ENCODE results near the gene B4GALT7. TPM values are rescaled to one million over a fixed set of nuclear protein-coding genes. Genes with fewer than 3 reads are reported as not detected.

The B4GALT7 gene
- total RNA-seq, 1 experiment from 2014 or later, result 21.7 TPM

DNA sequence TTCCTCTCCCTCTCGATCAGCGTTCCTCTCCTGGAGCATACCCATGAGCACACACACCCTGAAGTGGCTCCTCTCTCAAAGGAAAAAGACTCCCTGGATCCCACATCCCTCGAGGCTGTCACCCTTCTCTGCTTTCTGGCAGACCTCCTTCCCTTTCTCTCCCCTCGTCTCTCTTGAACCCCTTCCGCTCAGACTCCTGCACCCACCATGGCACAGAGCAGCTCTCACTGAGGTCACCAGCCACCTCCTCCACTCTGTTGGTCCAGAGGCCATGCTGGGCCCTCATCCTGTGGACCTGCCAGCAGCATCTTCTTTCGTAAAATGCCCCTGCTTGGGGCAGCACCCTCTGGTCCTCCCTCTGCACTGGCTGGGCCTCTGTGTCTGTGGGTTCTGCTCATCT, 5.7 kb downstream of the B4GALT7 start:
- peaks cover 27% of the 10 kb centered on the region for H3K4me1 Mint-ChIP-seq
- H3K27me3 Mint-ChIP-seq (ENCODE audit: low read depth), result peaks cover 7% of the 10 kb centered on the region; the same call in 1 of the 2 replicates
- TF ChIP-seq, protein P1, sequence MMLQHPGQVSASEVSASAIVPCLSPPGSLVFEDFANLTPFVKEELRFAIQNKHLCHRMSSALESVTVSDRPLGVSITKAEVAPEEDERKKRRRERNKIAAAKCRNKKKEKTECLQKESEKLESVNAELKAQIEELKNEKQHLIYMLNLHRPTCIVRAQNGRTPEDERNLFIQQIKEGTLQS (CRISPR knock-in tag; conservative IDR thresholded peaks at IDR 0.05), result no peak
- TF ChIP-seq, protein P2, sequence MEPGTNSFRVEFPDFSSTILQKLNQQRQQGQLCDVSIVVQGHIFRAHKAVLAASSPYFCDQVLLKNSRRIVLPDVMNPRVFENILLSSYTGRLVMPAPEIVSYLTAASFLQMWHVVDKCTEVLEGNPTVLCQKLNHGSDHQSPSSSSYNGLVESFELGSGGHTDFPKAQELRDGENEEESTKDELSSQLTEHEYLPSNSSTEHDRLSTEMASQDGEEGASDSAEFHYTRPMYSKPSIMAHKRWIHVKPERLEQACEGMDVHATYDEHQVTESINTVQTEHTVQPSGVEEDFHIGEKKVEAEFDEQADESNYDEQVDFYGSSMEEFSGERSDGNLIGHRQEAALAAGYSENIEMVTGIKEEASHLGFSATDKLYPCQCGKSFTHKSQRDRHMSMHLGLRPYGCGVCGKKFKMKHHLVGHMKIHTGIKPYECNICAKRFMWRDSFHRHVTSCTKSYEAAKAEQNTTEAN (CRISPR knock-in tag; IDR thresholded peaks at IDR 0.05), result no peak
- TF ChIP-seq TCF7 (CRISPR knock-in tag; IDR thresholded peaks at IDR 0.05; ENCODE audit: low read depth) (no peak), TP53 (CRISPR knock-in tag; IDR thresholded peaks at IDR 0.05) (no peak), SOX15 (CRISPR knock-in tag; IDR thresholded peaks at IDR 0.05) (no peak), ZNF423 (CRISPR knock-in tag; IDR thresholded peaks at IDR 0.05) (no peak), FOXJ3 (CRISPR knock-in tag; IDR thresholded peaks at IDR 0.05; ENCODE audit: borderline replicate concordance) (no peak), ZNF121 (CRISPR knock-in tag; IDR thresholded peaks at IDR 0.05) (no peak), EMX1 (CRISPR knock-in tag; IDR thresholded peaks at IDR 0.05) (no peak), ZBTB21 (CRISPR knock-in tag; IDR thresholded peaks at IDR 0.05; ENCODE audit: borderline replicate concordance) (no peak), JUN (CRISPR knock-in tag; IDR thresholded peaks at IDR 0.05) (no peak), NFE2L1 (CRISPR knock-in tag; IDR thresholded peaks at IDR 0.05) (no peak), CBFB (CRISPR knock-in tag; IDR thresholded peaks at IDR 0.05; ENCODE audit: low read depth) (no peak)
- TF ChIP-seq, protein P3, sequence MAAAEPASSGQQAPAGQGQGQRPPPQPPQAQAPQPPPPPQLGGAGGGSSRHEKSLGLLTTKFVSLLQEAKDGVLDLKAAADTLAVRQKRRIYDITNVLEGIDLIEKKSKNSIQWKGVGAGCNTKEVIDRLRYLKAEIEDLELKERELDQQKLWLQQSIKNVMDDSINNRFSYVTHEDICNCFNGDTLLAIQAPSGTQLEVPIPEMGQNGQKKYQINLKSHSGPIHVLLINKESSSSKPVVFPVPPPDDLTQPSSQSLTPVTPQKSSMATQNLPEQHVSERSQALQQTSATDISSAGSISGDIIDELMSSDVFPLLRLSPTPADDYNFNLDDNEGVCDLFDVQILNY (CRISPR knock-in tag; IDR thresholded peaks at IDR 0.05), result no peak
- TF ChIP-seq, protein P4, sequence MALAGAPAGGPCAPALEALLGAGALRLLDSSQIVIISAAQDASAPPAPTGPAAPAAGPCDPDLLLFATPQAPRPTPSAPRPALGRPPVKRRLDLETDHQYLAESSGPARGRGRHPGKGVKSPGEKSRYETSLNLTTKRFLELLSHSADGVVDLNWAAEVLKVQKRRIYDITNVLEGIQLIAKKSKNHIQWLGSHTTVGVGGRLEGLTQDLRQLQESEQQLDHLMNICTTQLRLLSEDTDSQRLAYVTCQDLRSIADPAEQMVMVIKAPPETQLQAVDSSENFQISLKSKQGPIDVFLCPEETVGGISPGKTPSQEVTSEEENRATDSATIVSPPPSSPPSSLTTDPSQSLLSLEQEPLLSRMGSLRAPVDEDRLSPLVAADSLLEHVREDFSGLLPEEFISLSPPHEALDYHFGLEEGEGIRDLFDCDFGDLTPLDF (CRISPR knock-in tag; IDR thresholded peaks at IDR 0.05), result no peak
- TF ChIP-seq, protein P5, sequence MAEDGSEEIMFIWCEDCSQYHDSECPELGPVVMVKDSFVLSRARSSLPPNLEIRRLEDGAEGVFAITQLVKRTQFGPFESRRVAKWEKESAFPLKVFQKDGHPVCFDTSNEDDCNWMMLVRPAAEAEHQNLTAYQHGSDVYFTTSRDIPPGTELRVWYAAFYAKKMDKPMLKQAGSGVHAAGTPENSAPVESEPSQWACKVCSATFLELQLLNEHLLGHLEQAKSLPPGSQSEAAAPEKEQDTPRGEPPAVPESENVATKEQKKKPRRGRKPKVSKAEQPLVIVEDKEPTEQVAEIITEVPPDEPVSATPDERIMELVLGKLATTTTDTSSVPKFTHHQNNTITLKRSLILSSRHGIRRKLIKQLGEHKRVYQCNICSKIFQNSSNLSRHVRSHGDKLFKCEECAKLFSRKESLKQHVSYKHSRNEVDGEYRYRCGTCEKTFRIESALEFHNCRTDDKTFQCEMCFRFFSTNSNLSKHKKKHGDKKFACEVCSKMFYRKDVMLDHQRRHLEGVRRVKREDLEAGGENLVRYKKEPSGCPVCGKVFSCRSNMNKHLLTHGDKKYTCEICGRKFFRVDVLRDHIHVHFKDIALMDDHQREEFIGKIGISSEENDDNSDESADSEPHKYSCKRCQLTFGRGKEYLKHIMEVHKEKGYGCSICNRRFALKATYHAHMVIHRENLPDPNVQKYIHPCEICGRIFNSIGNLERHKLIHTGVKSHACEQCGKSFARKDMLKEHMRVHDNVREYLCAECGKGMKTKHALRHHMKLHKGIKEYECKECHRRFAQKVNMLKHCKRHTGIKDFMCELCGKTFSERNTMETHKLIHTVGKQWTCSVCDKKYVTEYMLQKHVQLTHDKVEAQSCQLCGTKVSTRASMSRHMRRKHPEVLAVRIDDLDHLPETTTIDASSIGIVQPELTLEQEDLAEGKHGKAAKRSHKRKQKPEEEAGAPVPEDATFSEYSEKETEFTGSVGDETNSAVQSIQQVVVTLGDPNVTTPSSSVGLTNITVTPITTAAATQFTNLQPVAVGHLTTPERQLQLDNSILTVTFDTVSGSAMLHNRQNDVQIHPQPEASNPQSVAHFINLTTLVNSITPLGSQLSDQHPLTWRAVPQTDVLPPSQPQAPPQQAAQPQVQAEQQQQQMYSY (CRISPR knock-in tag; IDR thresholded peaks at IDR 0.05), result no peak
- TF ChIP-seq, protein P6, sequence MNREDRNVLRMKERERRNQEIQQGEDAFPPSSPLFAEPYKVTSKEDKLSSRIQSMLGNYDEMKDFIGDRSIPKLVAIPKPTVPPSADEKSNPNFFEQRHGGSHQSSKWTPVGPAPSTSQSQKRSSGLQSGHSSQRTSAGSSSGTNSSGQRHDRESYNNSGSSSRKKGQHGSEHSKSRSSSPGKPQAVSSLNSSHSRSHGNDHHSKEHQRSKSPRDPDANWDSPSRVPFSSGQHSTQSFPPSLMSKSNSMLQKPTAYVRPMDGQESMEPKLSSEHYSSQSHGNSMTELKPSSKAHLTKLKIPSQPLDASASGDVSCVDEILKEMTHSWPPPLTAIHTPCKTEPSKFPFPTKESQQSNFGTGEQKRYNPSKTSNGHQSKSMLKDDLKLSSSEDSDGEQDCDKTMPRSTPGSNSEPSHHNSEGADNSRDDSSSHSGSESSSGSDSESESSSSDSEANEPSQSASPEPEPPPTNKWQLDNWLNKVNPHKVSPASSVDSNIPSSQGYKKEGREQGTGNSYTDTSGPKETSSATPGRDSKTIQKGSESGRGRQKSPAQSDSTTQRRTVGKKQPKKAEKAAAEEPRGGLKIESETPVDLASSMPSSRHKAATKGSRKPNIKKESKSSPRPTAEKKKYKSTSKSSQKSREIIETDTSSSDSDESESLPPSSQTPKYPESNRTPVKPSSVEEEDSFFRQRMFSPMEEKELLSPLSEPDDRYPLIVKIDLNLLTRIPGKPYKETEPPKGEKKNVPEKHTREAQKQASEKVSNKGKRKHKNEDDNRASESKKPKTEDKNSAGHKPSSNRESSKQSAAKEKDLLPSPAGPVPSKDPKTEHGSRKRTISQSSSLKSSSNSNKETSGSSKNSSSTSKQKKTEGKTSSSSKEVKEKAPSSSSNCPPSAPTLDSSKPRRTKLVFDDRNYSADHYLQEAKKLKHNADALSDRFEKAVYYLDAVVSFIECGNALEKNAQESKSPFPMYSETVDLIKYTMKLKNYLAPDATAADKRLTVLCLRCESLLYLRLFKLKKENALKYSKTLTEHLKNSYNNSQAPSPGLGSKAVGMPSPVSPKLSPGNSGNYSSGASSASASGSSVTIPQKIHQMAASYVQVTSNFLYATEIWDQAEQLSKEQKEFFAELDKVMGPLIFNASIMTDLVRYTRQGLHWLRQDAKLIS (CRISPR knock-in tag; IDR thresholded peaks at IDR 0.05; ENCODE audit: borderline replicate concordance), result no peak
- TF ChIP-seq, protein P7, sequence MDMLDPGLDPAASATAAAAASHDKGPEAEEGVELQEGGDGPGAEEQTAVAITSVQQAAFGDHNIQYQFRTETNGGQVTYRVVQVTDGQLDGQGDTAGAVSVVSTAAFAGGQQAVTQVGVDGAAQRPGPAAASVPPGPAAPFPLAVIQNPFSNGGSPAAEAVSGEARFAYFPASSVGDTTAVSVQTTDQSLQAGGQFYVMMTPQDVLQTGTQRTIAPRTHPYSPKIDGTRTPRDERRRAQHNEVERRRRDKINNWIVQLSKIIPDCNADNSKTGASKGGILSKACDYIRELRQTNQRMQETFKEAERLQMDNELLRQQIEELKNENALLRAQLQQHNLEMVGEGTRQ (CRISPR knock-in tag; IDR thresholded peaks at IDR 0.05), result no peak
- TF ChIP-seq, protein P8, sequence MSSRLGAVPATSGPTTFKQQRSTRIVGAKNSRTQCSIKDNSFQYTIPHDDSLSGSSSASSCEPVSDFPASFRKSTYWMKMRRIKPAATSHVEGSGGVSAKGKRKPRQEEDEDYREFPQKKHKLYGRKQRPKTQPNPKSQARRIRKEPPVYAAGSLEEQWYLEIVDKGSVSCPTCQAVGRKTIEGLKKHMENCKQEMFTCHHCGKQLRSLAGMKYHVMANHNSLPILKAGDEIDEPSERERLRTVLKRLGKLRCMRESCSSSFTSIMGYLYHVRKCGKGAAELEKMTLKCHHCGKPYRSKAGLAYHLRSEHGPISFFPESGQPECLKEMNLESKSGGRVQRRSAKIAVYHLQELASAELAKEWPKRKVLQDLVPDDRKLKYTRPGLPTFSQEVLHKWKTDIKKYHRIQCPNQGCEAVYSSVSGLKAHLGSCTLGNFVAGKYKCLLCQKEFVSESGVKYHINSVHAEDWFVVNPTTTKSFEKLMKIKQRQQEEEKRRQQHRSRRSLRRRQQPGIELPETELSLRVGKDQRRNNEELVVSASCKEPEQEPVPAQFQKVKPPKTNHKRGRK (CRISPR knock-in tag; IDR thresholded peaks at IDR 0.05; ENCODE audit: borderline replicate concordance), result no peak
- DNase-seq (ENCODE audit: low spot score), result no peak
- no peaks in the 10 kb centered on the region for H3K9me3 Mint-ChIP-seq
- no peak overlapping the region for H3K4me3 Mint-ChIP-seq
- ATAC-seq, result no peak
- H3K27ac Mint-ChIP-seq, result no peak overlapping the region
- ChIA-PET POLR2A (interaction anchor here (0.5 kb wide), 1 partner anchor 487 kb away, joined by 5 read pairs; no protein-coding TSS in a partner anchor), CTCF (interaction anchor here (1.2 kb wide), 1 partner anchor 44 kb away, joined by 3 read pairs; no protein-coding TSS in a partner anchor)
- 0 out of 2 replicates have a peak, but pooled peaks cover 2% of the 10 kb centered on the region for H3K36me3 Mint-ChIP-seq
